SJCRH30 (cell line): ENCODE data around the gene ZNF570. TPM values are rescaled to one million over a fixed set of nuclear protein-coding genes. Genes with fewer than 3 reads are reported as not detected.

Experiments used
- DNase-seq, 2 experiments: peaks; one replicate each; pipeline ENCODE4 v3.0.0-alpha.2; 2015 to 2020
- H3K27ac ChIP-seq: fragments of 250-450 bp; sonication (Bioruptor Pico); 2 replicates; pipeline ENCODE4 v1.5.1; 2020; ENCODE audit warnings: mild to moderate bottlenecking, moderate library complexity
- H3K27me3 ChIP-seq: fragments of 250-450 bp; sonication (Bioruptor Pico); 2 replicates; pipeline ENCODE4 v1.5.1; 2020; ENCODE audit warnings: mild to moderate bottlenecking, moderate library complexity
- H3K36me3 ChIP-seq: fragments of 250-450 bp; sonication (Bioruptor Pico); 2 replicates; pipeline ENCODE4 v1.5.1; 2020; ENCODE audit warnings: mild to moderate bottlenecking, moderate library complexity
- H3K4me1 ChIP-seq: fragments of 250-450 bp; sonication (Bioruptor Pico); 2 replicates; pipeline ENCODE4 v1.5.1; 2020; ENCODE audit warnings: mild to moderate bottlenecking, moderate library complexity
- H3K4me3 ChIP-seq: fragments of 250-450 bp; sonication (Bioruptor Pico); 2 replicates; pipeline ENCODE4 v1.5.1; 2020; ENCODE audit warnings: mild to moderate bottlenecking, moderate library complexity
- H3K9me3 ChIP-seq: fragments of 250-450 bp; sonication (Bioruptor Pico); replicated peaks from 2 replicates; pipeline ENCODE4 v1.5.1; 2020; ENCODE audit warnings: mild to moderate bottlenecking, moderate library complexity
- total RNA-seq: library from RNA; depleted of rRNA; stranded (reverse); fragments of >200 nt; shearing (Covaris generic); gene quantifications from 2 replicates; pipeline ENCODE4 v1.2.3, GENCODE V29; 2014; rRNA removed

The ZNF570 gene
- total RNA-seq, 1 experiment from 2014 or later, result 11.8 TPM

- Histone ChIP-seq H3K4me1 (no peaks in the 10 kb centered on the region), H3K27ac (no peak overlapping the region), H3K27me3 (no peaks in the 10 kb centered on the region), H3K9me3 (peaks cover 6% of the 10 kb centered on the region; the same call in 1 of the 2 replicates), H3K36me3 (peaks cover 3% of the 10 kb centered on the region; the same call in 1 of the 2 replicates), H3K4me3 (no peak overlapping the region)
- DNase-seq, result no peak
Measured at GRCh38 chr19:37511186-37511585, 42.0 kb downstream of the ZNF570 start.

- H3K9me3 ChIP-seq, result peaks cover 6% of the 10 kb centered on the region; the same call in 1 of the 2 replicates
Measured at GRCh38 chr19:37511821-37512220, 42.7 kb downstream of the ZNF570 start.

GRCh38 chr19:37513397-37513796 is 44.2 kb downstream of the ZNF570 start:
- Histone ChIP-seq H3K36me3 (peaks cover 3% of the 10 kb centered on the region; the same call in 1 of the 2 replicates), H3K4me3 (no peak overlapping the region), H3K27me3 (no peaks in the 10 kb centered on the region), H3K4me1 (no peaks in the 10 kb centered on the region), H3K9me3 (peaks cover 3% of the 10 kb centered on the region; the same call in 1 of the 2 replicates), H3K27ac (no peak overlapping the region)
- DNase-seq, result no peak

More at GRCh38 chr19:37511821-37512220, 42.7 kb downstream of the ZNF570 start:
- Histone ChIP-seq H3K36me3 (peaks cover 3% of the 10 kb centered on the region; the same call in 1 of the 2 replicates), H3K4me3 (no peak overlapping the region), H3K4me1 (no peaks in the 10 kb centered on the region), H3K27ac (no peak overlapping the region), H3K27me3 (no peaks in the 10 kb centered on the region)
- DNase-seq, result no peak

GRCh38 chr19:37519890-37520289 is 50.7 kb downstream of the ZNF570 start:
- peaks cover 6% of the 10 kb centered on the region; the same call in 1 of the 2 replicates for H3K9me3 ChIP-seq

GRCh38 chr19:37537391-37537947 is 68.3 kb downstream of the ZNF570 start:
- no peak for DNase-seq
- peaks cover 16% of the 10 kb centered on the region for H3K36me3 ChIP-seq
- no peaks in the 10 kb centered on the region for H3K27me3 ChIP-seq

More at GRCh38 chr19:37519890-37520289, 50.7 kb downstream of the ZNF570 start:
- H3K4me1 ChIP-seq, result no peaks in the 10 kb centered on the region
- no peak overlapping the region for H3K4me3 ChIP-seq
- peaks cover 6% of the 10 kb centered on the region for H3K36me3 ChIP-seq
- no peaks in the 10 kb centered on the region for H3K27me3 ChIP-seq
- peak in 1 of 2 experiments; percentile 17 for DNase-seq
- no peak overlapping the region for H3K27ac ChIP-seq

More at GRCh38 chr19:37537391-37537947, 68.3 kb downstream of the ZNF570 start:
- Histone ChIP-seq H3K27ac (no peak overlapping the region), H3K4me3 (no peak overlapping the region), H3K9me3 (peaks cover 18% of the 10 kb centered on the region), H3K4me1 (no peaks in the 10 kb centered on the region)

Other genes starting within 250 kb of the ZNF570 start
- 8.1 and 8.4 TPM in 2 replicates for gene ZNF527, start 98.3 kb upstream of the ZNF570 start, total RNA-seq
- gene ZNF569, start 1.9 kb upstream of the ZNF570 start, total RNA-seq, result 16.9 and 21.9 TPM in 2 replicates
- gene ZNF793, start 37.6 kb downstream of the ZNF570 start, total RNA-seq, result 1.9 and 2.3 TPM in 2 replicates
- gene ZNF571, start 125.4 kb downstream of the ZNF570 start, total RNA-seq, result 4.7 and 5.3 TPM in 2 replicates
- 0.73 and 1.8 TPM in 2 replicates for gene ZNF540, start 125.5 kb downstream of the ZNF570 start, total RNA-seq
- 25.3 and 29.7 TPM in 2 replicates for gene ZFP30, start 186.1 kb downstream of the ZNF570 start, total RNA-seq